GM23338 (cell line): Measurements from ENCODE around the gene HIVEP3. TPM values are rescaled to one million over a fixed set of nuclear protein-coding genes. Genes with fewer than 3 reads are reported as not detected.

ENCODE experiments used
- ATAC-seq: fragments of 200-7000 bp; cut with Tn5 transposase; 3 replicates; pipeline ENCODE4 v1.9.1; 2020
- DNase-seq: peaks from one replicate; pipeline ENCODE4 v3.0.0-alpha.2; 2015; ENCODE audit warnings: low spot score
- H2AFZ ChIP-seq: fragments of 200-600 bp; sonication (generic); 2 replicates; pipeline ENCODE4 v1.8.0; 2016; ENCODE audit warnings: antibody characterized with exemption, mild to moderate bottlenecking, moderate library complexity
- H3F3A ChIP-seq: fragments of 200-600 bp; sonication (generic); replicated peaks from 2 replicates; pipeline ENCODE4 v1.8.0; 2017; ENCODE audit warnings: antibody characterized with exemption, mixed run types, low read depth
- H3K27ac ChIP-seq: fragments of 200-600 bp; sonication (generic); 2 replicates; pipeline ENCODE4 v1.6.1; 2016; ENCODE audit warnings: low read depth
- H3K27me3 ChIP-seq: fragments of 200-600 bp; sonication (generic); 2 replicates; pipeline ENCODE4 v1.8.0; 2016; ENCODE audit warnings: mild to moderate bottlenecking, mixed run types, moderate library complexity; ENCODE audit not compliant: insufficient read depth
- H3K36me3 ChIP-seq: fragments of 200-600 bp; sonication (generic); 2 replicates; pipeline ENCODE4 v1.8.0; 2016; ENCODE audit warnings: mild to moderate bottlenecking; ENCODE audit not compliant: insufficient read depth
- H3K4me1 ChIP-seq: fragments of 200-600 bp; sonication (generic); 2 replicates; pipeline ENCODE4 v1.8.0; 2016; ENCODE audit warnings: mild to moderate bottlenecking, moderate library complexity; ENCODE audit not compliant: insufficient read depth
- H3K4me2 ChIP-seq: fragments of 200-600 bp; sonication (generic); 2 replicates; pipeline ENCODE4 v1.7.1; 2017; ENCODE audit warnings: mixed run types
- H3K4me3 ChIP-seq: fragments of 200-600 bp; sonication (generic); 2 replicates; pipeline ENCODE4 v1.6.1; 2016; ENCODE audit warnings: mixed run types
- H3K79me2 ChIP-seq: fragments of 200-600 bp; sonication (generic); replicated peaks from 2 replicates; pipeline ENCODE4 v1.8.0; 2017; ENCODE audit warnings: mild to moderate bottlenecking; ENCODE audit not compliant: insufficient read depth
- H3K9me2 ChIP-seq: fragments of 200-600 bp; sonication (generic); 2 replicates; pipeline ENCODE4 v1.8.0; 2017; ENCODE audit not compliant: insufficient read depth
- H4K20me1 ChIP-seq: fragments of 200-600 bp; sonication (generic); replicated peaks from 2 replicates; pipeline ENCODE4 v1.8.0; 2017; ENCODE audit warnings: mild to moderate bottlenecking; ENCODE audit not compliant: insufficient read depth
- H3K27ac Mint-ChIP-seq: 2 replicates; pipeline ENCODE4 v1.8.0; 2020; ENCODE audit warnings: inconsistent platforms, mild to moderate bottlenecking, moderate library complexity, mixed read lengths
- H3K27me3 Mint-ChIP-seq: 3 replicates; pipeline ENCODE4 v1.8.0; 2022; ENCODE audit warnings: low read depth, mild to moderate bottlenecking, moderate library complexity, mixed read lengths, inconsistent platforms; ENCODE audit not compliant: insufficient read depth, poor library complexity
- H3K36me3 Mint-ChIP-seq: 3 replicates; pipeline ENCODE4 v1.8.0; 2021; ENCODE audit warnings: low read depth, mild to moderate bottlenecking, inconsistent platforms, moderate library complexity, mixed read lengths
- H3K4me1 Mint-ChIP-seq: 3 replicates; pipeline ENCODE4 v1.8.0; 2020; ENCODE audit warnings: mild to moderate bottlenecking, inconsistent platforms, mixed read lengths
- H3K4me3 Mint-ChIP-seq: 3 replicates; pipeline ENCODE4 v1.8.0; 2021; ENCODE audit warnings: moderate library complexity, mild to moderate bottlenecking, inconsistent platforms, mixed read lengths
- H3K9me3 Mint-ChIP-seq: 3 replicates; pipeline ENCODE4 v1.8.0; 2020; ENCODE audit warnings: moderate library complexity, mild to moderate bottlenecking, inconsistent platforms, mixed read lengths
- CREB1 ChIP-seq: fragments of 250-450 bp; sonication (Bioruptor Pico); IDR thresholded peaks from 2 replicates; pipeline ENCODE4 v1.5.0; 2020; ENCODE audit warnings: low read depth, mild to moderate bottlenecking, moderate library complexity
- EZH2phosphoT487 ChIP-seq: fragments of 200-600 bp; sonication (generic); IDR thresholded peaks from one replicate; pipeline ENCODE4 v1.8.1; 2018; ENCODE audit warnings: antibody characterized with exemption; ENCODE audit not compliant: unreplicated experiment
- JUNB ChIP-seq: IDR thresholded peaks from one replicate; pipeline ENCODE4 v1.6.1; 2016; ENCODE audit warnings: antibody characterized with exemption; ENCODE audit not compliant: unreplicated experiment
- STAT1 ChIP-seq: IDR thresholded peaks from one replicate; pipeline ENCODE4 v1.6.1; 2016; ENCODE audit warnings: antibody characterized with exemption; ENCODE audit not compliant: unreplicated experiment
- ZNF114 ChIP-seq: fragments of 250-450 bp; sonication (Bioruptor Pico); IDR thresholded peaks from 2 replicates; pipeline ENCODE4 v1.5.0; 2020; ENCODE audit warnings: mild to moderate bottlenecking, moderate library complexity
- polyA plus RNA-seq: library from polyadenylated mRNA; unstranded; fragments of >200 nt; fragmentation: Nextera tagmentation; extraction: Ambion mirVana; gene quantifications from 2 replicates; pipeline ENCODE4 v1.2.1, GENCODE V29; 2016
- total RNA-seq: library from RNA; depleted of rRNA; stranded (reverse); fragments of >200 nt; shearing (Covaris generic); gene quantifications from 2 replicates; pipeline ENCODE4 v1.2.3, GENCODE V29; 2014
- TF ChIP-seq, protein P1 (sequence below), 2 experiments: fragments of 200-600 bp in 1 of 2; sonication (generic) in 1 of 2; conservative IDR thresholded peaks; 2 replicates each; pipeline versions ENCODE4 v1.5.1 to v1.6.1; 2016 to 2017; ENCODE audit warnings: antibody characterized with exemption in 2 of 2, low read depth in 2 of 2, mild to moderate bottlenecking in 2 of 2, moderate library complexity in 1 of 2
- TF ChIP-seq, protein P2 (sequence below): IDR thresholded peaks from one replicate; pipeline ENCODE4 v1.6.1; 2018; ENCODE audit warnings: antibody characterized with exemption; ENCODE audit not compliant: unreplicated experiment
- TF ChIP-seq, protein P3 (sequence below): IDR thresholded peaks from 2 replicates; pipeline ENCODE4 v1.6.1; 2016; ENCODE audit warnings: antibody characterized with exemption

HIVEP3 gene
- total and polyA plus RNA-seq, 2 experiments from 2014 or later: 0.14 to 0.24 TPM

DNA sequence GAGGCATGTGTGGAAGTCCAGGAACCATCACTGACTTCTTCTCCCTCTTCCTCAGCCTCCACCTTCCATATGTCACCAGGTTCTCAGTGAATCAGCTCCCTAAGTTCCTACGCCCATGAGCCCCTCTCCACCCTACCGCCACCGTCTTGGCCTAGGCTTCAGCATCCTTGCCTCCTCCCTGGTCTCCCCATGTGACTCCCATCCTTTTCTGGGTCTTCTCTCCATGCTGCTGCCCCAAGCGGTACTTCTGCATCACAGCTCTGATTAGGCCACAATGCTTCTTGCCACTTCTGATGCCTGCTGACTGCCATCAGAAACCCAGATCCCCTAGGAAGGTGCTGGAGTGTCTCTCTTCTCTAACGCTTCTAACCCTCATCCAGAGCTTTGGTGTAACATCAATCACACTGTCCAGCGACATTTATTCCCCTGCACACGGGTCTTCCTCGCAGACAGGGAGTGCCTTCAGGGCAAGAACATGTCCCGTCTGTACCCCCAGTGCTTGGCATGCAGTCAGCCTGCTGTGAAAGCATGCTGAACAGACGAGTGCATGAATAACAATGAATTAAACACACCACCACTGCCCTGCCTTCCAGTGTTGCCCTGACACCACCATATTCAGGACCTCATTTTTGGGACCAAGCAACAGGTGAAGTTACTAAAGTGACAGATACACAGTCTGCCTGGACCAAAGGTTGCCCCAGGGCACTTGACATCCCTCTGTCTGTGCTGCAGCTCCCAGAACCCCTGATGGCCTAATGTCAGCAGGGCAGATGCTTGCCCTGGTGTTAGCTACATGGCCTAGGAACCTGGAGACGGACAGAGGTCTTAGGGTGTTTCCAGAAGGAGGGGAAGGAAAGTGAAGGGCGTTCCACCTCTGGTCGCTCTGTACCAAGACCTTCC, 275.6 kb downstream of the HIVEP3 start:
- H3K4me2 ChIP-seq: no peak overlapping the region
- DNase-seq (no peak), ATAC-seq (no peak)
- H3K27ac ChIP-seq: no peak overlapping the region
- no peaks in the 10 kb centered on the region for H4K20me1 ChIP-seq
- H3F3A ChIP-seq: no peaks in the 10 kb centered on the region
- no peaks in the 10 kb centered on the region for H3K79me2 ChIP-seq
- H3K9me2 ChIP-seq: 0 out of 2 replicates have a peak, but pooled peaks cover 1% of the 10 kb centered on the region
- Mint-ChIP-seq H3K9me3 (no peaks in the 10 kb centered on the region), H3K4me1 (peaks cover 6% of the 10 kb centered on the region; the same call in 2 of the 3 replicates), H3K27me3 (peaks cover 8% of the 10 kb centered on the region), H3K36me3 (no peaks in the 10 kb centered on the region), H3K4me3 (no peak overlapping the region), H3K27ac (no peak overlapping the region)
- H3K4me3 ChIP-seq: no peak overlapping the region
- H3K27me3 ChIP-seq: no peaks in the 10 kb centered on the region
- TF ChIP-seq, protein P1, sequence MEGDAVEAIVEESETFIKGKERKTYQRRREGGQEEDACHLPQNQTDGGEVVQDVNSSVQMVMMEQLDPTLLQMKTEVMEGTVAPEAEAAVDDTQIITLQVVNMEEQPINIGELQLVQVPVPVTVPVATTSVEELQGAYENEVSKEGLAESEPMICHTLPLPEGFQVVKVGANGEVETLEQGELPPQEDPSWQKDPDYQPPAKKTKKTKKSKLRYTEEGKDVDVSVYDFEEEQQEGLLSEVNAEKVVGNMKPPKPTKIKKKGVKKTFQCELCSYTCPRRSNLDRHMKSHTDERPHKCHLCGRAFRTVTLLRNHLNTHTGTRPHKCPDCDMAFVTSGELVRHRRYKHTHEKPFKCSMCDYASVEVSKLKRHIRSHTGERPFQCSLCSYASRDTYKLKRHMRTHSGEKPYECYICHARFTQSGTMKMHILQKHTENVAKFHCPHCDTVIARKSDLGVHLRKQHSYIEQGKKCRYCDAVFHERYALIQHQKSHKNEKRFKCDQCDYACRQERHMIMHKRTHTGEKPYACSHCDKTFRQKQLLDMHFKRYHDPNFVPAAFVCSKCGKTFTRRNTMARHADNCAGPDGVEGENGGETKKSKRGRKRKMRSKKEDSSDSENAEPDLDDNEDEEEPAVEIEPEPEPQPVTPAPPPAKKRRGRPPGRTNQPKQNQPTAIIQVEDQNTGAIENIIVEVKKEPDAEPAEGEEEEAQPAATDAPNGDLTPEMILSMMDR (conservative IDR thresholded peaks at IDR 0.05; ENCODE audit: low read depth in 2 of 2): no peak
- TF ChIP-seq ZNF114 (CRISPR knock-in tag) (no peak), CREB1 (CRISPR knock-in tag) (no peak), JUNB (no peak), EZH2phosphoT487 (no peak), STAT1 (no peak)
- TF ChIP-seq, protein P2, sequence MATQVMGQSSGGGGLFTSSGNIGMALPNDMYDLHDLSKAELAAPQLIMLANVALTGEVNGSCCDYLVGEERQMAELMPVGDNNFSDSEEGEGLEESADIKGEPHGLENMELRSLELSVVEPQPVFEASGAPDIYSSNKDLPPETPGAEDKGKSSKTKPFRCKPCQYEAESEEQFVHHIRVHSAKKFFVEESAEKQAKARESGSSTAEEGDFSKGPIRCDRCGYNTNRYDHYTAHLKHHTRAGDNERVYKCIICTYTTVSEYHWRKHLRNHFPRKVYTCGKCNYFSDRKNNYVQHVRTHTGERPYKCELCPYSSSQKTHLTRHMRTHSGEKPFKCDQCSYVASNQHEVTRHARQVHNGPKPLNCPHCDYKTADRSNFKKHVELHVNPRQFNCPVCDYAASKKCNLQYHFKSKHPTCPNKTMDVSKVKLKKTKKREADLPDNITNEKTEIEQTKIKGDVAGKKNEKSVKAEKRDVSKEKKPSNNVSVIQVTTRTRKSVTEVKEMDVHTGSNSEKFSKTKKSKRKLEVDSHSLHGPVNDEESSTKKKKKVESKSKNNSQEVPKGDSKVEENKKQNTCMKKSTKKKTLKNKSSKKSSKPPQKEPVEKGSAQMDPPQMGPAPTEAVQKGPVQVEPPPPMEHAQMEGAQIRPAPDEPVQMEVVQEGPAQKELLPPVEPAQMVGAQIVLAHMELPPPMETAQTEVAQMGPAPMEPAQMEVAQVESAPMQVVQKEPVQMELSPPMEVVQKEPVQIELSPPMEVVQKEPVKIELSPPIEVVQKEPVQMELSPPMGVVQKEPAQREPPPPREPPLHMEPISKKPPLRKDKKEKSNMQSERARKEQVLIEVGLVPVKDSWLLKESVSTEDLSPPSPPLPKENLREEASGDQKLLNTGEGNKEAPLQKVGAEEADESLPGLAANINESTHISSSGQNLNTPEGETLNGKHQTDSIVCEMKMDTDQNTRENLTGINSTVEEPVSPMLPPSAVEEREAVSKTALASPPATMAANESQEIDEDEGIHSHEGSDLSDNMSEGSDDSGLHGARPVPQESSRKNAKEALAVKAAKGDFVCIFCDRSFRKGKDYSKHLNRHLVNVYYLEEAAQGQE: no peak
- TF ChIP-seq, protein P3, sequence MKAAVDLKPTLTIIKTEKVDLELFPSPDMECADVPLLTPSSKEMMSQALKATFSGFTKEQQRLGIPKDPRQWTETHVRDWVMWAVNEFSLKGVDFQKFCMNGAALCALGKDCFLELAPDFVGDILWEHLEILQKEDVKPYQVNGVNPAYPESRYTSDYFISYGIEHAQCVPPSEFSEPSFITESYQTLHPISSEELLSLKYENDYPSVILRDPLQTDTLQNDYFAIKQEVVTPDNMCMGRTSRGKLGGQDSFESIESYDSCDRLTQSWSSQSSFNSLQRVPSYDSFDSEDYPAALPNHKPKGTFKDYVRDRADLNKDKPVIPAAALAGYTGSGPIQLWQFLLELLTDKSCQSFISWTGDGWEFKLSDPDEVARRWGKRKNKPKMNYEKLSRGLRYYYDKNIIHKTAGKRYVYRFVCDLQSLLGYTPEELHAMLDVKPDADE: no peak
- H3K36me3 ChIP-seq: no peaks in the 10 kb centered on the region
- no peaks in the 10 kb centered on the region for H3K4me1 ChIP-seq
- no peak overlapping the region for H2AFZ ChIP-seq
